Left ventricle myocardium inferior (tissue), 1 donor: ENCODE results near the gene MECP2. TPM values are rescaled to one million over a fixed set of nuclear protein-coding genes. Genes with fewer than 3 reads are reported as not detected.

ENCODE experiments used
- DNase-seq: peaks from one replicate; pipeline ENCODE4 v3.0.0-alpha.2; 2020
- H3K27ac ChIP-seq: fragments of 200-600 bp; replicated peaks from 2 replicates; pipeline ENCODE4 v1.8.0; 2021
- H3K27me3 ChIP-seq: fragments of 200-600 bp; 2 replicates; pipeline ENCODE4 v1.8.0; 2021; ENCODE audit warnings: low read depth
- H3K36me3 ChIP-seq: fragments of 200-600 bp; 2 replicates; pipeline ENCODE4 v1.8.0; 2021
- H3K4me1 ChIP-seq: fragments of 200-600 bp; 2 replicates; pipeline ENCODE4 v1.8.0; 2021
- H3K4me3 ChIP-seq: fragments of 200-600 bp; 2 replicates; pipeline ENCODE4 v1.8.0; 2021; ENCODE audit warnings: mild to moderate bottlenecking, moderate library complexity
- H3K9me3 ChIP-seq: fragments of 200-600 bp; replicated peaks from 2 replicates; pipeline ENCODE4 v1.8.0; 2021
- intact Hi-C: fragments of 100-400 bp; cut with micrococcal nuclease; formaldehyde crosslinking; loops from one replicate; pipeline ENCODE4 v1.11.0; 2022
- total RNA-seq: library from RNA; stranded (reverse); fragmentation: NEBNext Ultra II Directional; extraction: Animal tissue kit (Norgen Biotek cat#: 25700); gene quantifications from one replicate; pipeline ENCODE4 v1.2.1, GENCODE V29; 2021
- TF ChIP-seq, protein P1 (sequence below): fragments of 200-600 bp; IDR thresholded peaks from 2 replicates; pipeline ENCODE4 v1.8.0; 2021; ENCODE audit warnings: antibody characterized with exemption, mild to moderate bottlenecking, borderline replicate concordance
- donor health status: DM: no; HTN: yes; CAD: no; lungs with severe emphysema.

The MECP2 gene
- total RNA-seq, 1 donor from 2014 or later = 28.3 TPM

DNA sequence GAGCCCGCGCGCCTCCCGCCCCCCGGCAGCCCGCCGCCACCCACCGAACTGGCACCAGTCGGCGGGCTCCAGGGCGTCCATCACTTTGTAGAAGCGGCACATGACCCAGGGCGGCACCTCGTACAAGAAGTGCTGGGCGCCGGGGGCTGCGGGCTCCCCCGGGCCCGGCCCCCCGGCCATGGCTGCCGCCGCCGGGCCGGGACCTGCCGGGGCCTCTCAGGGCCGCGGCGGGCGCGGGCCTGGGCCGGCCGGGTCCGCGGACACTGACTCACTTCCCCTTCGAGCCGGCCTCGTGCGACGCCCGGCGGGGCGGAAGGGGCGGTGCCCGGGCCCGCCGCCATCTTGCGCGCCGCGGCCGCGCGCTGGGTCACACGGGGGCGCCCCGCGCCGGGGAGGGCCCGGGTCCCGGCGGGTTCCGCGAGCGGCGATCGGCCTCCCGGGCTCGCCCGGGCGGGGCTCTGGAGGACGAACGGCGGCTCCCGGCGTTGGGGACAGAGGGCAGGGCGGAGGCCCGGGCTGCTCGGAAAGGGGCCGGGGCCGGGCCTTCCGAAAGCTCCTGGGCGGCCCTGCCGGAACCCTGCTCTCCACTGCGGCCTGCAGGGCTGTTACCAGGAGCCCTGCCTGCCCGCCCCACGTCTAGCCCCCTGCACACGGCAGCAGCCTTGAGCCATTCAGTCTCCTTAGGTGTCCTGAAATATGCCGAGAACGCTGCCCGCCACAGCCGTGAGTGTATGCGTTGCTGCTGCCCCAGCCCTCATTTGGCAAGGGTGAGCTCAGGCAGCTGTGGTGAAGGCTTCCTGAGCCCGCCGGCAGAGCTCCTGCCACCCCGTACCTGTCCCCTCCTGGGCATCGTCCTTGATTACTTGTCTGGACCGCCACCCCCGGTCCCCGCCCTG lies 77.6 kb downstream of the MECP2 start, which contains the start of gene IRAK1:
Gene IRAK1 (minus strand): TSS at position 270 of the 896 bp plus-strand sequence. CDS start 90 bp downstream, at position 180.
- intact Hi-C loops = no loop called here
- Histone ChIP-seq H3K4me3 (peak within 1 kb of the TSS; percentile 72), H3K27me3 (no peaks in the 10 kb centered on the region), H3K36me3 (peaks cover 10% of the 10 kb centered on the region), H3K9me3 (no peaks in the 10 kb centered on the region), H3K27ac (peak within 1 kb of the TSS; percentile 92), H3K4me1 (peaks cover 29% of the 10 kb centered on the region)
- peak; percentile 52 for DNase-seq
- TF ChIP-seq, protein P1, sequence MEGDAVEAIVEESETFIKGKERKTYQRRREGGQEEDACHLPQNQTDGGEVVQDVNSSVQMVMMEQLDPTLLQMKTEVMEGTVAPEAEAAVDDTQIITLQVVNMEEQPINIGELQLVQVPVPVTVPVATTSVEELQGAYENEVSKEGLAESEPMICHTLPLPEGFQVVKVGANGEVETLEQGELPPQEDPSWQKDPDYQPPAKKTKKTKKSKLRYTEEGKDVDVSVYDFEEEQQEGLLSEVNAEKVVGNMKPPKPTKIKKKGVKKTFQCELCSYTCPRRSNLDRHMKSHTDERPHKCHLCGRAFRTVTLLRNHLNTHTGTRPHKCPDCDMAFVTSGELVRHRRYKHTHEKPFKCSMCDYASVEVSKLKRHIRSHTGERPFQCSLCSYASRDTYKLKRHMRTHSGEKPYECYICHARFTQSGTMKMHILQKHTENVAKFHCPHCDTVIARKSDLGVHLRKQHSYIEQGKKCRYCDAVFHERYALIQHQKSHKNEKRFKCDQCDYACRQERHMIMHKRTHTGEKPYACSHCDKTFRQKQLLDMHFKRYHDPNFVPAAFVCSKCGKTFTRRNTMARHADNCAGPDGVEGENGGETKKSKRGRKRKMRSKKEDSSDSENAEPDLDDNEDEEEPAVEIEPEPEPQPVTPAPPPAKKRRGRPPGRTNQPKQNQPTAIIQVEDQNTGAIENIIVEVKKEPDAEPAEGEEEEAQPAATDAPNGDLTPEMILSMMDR = no peak

DNA sequence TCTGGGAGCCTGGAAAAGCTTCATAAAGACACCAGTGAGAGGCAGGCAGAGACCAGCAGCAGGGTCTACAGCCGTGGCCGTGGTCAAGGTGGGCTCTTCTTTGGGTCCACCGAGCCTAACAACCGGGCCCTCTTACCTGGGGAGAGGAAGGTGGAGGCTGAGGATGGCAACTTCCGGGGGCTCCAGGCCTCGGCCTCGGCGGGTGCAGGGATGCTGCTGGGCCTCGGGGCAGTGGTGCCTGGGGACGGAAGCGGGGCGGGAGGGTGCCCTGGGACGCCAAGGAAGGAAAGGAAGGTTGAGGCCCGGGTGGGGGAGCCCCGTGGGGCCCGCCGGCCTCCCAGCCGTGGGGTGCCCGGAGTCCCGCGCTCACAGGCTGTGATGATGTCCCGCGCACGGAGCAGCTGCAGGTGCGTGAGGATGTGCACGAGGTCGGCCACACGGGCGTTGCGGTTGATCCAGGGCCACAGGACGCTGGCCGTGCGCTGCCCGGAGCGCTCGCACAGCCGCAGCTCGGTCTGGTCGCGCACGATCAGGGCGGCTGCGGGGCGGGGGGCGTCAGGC lies 78.4 kb downstream of the MECP2 start:
- H3K9me3 ChIP-seq = no peaks in the 10 kb centered on the region
- peaks cover 29% of the 10 kb centered on the region for H3K4me1 ChIP-seq
- H3K4me3 ChIP-seq = peak overlapping the region; percentile 72
- H3K27me3 ChIP-seq = no peaks in the 10 kb centered on the region
- TF ChIP-seq, protein P1 = no peak
- DNase-seq = no peak
- peaks cover 10% of the 10 kb centered on the region for H3K36me3 ChIP-seq
- peak overlapping the region; percentile 92 for H3K27ac ChIP-seq
- intact Hi-C loops = no loop called here

DNA sequence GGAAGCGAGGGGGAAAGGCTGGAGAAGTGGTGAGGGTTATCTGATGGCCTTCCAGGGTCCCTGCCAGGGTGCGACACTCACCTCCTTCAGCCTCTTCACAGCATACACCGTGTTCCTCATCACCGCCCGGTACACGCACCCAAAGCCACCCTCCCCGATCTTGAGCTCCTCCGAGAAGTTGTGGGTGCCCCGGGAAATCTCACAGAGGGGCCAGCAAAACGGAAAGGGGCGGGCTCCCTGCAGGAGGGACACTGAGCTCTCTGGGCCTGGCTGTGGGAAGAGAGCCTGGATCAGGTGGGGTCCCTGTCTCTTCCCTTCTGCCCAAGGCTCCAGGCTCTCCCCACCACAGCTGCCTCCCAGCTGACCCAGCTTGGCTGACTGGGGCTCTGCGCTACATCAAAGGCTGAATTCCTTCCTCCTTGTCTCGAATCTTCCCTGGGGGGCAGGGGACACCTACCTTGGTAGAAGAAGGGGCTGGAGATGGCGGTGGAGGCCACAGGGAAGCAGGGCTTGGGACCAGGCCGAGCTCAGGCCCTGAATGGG lies 78.9 kb downstream of the MECP2 start:
- Histone ChIP-seq H3K4me3 (peak overlapping the region; percentile 72), H3K9me3 (no peaks in the 10 kb centered on the region), H3K4me1 (peaks cover 33% of the 10 kb centered on the region), H3K27me3 (no peaks in the 10 kb centered on the region), H3K36me3 (peaks cover 10% of the 10 kb centered on the region), H3K27ac (peak overlapping the region; percentile 92)
- intact Hi-C loops = no loop called here
- TF ChIP-seq, protein P1 = no peak
- no peak for DNase-seq

DNA sequence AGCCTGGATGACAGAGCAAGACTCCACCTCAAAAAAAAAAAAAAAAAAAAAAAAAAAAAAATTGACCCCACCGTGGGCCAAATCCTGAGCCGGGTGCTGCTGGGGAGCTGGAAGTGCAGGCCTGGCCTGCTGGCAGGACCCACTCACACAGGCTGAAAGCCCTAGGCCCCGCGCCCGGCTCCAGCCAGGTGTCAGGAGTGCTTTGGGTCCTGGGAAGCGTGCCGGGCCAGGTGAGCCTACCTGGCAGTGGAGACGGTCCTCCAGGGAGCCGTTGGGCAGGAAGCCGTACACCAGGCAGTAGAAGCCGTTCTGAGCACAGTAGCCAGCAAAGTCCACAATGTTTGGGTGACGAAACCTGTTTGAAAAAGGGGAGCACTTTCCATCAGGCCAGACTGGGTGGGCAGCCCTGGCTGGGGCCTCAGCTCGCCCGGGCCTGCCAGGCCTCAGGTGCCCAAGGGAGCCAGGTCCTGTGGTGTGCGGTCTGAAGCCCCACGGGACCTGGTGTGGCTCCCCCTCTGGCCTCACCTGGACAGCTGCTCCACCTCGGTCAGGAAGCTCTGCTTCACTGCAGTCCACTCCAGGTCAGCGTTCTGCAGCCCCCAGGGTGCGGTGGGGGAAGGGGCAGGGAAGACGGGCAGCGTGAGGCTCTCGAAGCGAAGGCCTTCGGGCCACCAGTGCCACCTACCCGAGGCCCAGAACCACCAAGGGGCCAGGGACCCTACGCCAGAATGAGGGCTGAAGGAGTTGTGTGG lies 79.6 kb downstream of the MECP2 start:
- H3K27ac ChIP-seq = no peak overlapping the region
- TF ChIP-seq, protein P1 = no peak
- peaks cover 10% of the 10 kb centered on the region for H3K36me3 ChIP-seq
- H3K9me3 ChIP-seq = no peaks in the 10 kb centered on the region
- no peaks in the 10 kb centered on the region for H3K27me3 ChIP-seq
- no peak for DNase-seq
- peaks cover 36% of the 10 kb centered on the region for H3K4me1 ChIP-seq
- intact Hi-C loops = no loop called here
- H3K4me3 ChIP-seq = no peak overlapping the region

DNA sequence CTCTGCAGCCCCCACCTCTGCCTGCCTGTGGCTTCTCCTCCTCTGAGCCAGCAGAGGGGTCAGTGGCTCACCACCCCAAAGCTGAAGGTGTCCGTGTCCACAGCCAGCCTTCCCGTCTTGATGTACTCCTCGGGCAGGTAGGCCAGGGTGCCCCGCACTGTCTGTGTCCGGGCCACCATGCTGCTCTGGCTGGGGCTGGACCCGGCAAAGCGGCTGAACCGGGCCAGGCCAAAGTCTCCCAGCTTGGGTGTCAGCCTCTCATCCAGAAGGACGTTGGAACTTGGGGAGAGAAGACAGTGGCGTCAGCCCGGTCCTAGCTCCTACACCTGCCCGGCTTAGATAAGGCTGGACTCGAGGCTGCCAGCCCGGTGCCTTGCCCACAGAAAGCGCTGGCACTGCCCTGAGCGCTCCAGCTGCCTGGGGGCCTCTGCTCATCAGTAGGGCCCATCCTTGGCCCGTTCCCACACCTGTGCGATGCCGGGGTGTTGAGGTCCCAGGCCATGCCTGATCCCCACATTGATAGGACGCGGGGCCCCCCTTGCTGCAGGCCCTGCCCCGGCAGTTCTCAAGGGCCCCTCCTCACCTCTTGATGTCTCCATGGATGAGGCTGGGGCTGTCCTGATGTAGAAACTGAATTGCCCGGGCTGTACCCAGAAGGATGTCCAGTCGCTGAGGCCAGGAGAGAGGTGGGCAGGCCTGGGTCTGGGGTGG lies 81.0 kb downstream of the MECP2 start:
- H3K27me3 ChIP-seq = no peaks in the 10 kb centered on the region
- H3K9me3 ChIP-seq = no peaks in the 10 kb centered on the region
- H3K4me1 ChIP-seq = peaks cover 36% of the 10 kb centered on the region
- intact Hi-C loops = no loop called here
- no peak for DNase-seq
- TF ChIP-seq, protein P1 = no peak
- no peak overlapping the region for H3K27ac ChIP-seq
- H3K4me3 ChIP-seq = no peak overlapping the region
- peaks cover 10% of the 10 kb centered on the region for H3K36me3 ChIP-seq
